OCI-LY3 (cell line): ENCODE measurements around the gene FBXL13.

ENCODE experiments used
- EZH2phosphoT487 ChIP-seq: fragments of 200-600 bp; shearing (Covaris generic); IDR thresholded peaks from 2 replicates; pipeline ENCODE4 v1.6.1; 2018; ENCODE audit warnings: antibody characterized with exemption, mixed run types, low read depth
- TF ChIP-seq, protein P1 (sequence below): fragments of 200-600, 300-600 bp; sonication (generic); IDR thresholded peaks from 2 replicates; pipeline ENCODE4 v1.5.1; 2014; ENCODE audit warnings: antibody characterized with exemption, low read length, low read depth

DNA sequence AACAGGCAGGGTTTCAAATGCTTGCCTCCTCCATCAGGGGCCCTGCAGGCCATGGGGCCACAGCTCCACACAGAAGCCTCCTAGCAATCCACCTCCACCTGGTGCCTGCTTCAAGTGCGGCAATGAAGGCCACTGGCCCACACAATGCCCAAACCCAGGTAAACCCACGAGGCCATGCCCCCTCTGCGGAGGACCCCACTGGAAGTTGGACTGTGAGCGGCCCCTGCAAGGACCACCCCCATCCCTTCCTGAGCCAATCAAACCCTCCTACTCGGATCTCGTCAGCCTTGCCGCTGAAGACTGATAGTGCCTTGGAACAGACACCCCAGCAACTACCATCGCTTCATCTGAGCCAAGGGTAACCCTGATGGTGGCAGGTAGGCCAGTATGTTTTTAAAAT is 98.7 kb downstream of the FBXL13 start:
- TF ChIP-seq, protein P1, sequence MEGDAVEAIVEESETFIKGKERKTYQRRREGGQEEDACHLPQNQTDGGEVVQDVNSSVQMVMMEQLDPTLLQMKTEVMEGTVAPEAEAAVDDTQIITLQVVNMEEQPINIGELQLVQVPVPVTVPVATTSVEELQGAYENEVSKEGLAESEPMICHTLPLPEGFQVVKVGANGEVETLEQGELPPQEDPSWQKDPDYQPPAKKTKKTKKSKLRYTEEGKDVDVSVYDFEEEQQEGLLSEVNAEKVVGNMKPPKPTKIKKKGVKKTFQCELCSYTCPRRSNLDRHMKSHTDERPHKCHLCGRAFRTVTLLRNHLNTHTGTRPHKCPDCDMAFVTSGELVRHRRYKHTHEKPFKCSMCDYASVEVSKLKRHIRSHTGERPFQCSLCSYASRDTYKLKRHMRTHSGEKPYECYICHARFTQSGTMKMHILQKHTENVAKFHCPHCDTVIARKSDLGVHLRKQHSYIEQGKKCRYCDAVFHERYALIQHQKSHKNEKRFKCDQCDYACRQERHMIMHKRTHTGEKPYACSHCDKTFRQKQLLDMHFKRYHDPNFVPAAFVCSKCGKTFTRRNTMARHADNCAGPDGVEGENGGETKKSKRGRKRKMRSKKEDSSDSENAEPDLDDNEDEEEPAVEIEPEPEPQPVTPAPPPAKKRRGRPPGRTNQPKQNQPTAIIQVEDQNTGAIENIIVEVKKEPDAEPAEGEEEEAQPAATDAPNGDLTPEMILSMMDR, result no peak
- no peak for TF ChIP-seq EZH2phosphoT487
